Suprapubic skin (tissue), 4 donors: Measurements from ENCODE around the gene SYTL1. TPM values are rescaled to one million over a fixed set of nuclear protein-coding genes. Genes with fewer than 3 reads are reported as not detected.

Experiments
- DNase-seq, 2 donors: peaks; one replicate each; pipeline ENCODE4 v3.0.0-alpha.2; 2019; ENCODE audit warnings: low spot score in 2 of 2
- H3K27ac ChIP-seq: fragments of 200-600 bp; sonication (generic); one replicate; pipeline ENCODE4 v1.5.1; 2019
- H3K27me3 ChIP-seq: fragments of 200-600 bp; sonication (generic); one replicate; pipeline ENCODE4 v1.5.1; 2019
- H3K36me3 ChIP-seq: fragments of 200-600 bp; sonication (generic); one replicate; pipeline ENCODE4 v1.5.1; 2019
- H3K4me1 ChIP-seq: fragments of 200-600 bp; sonication (generic); one replicate; pipeline ENCODE4 v1.5.1; 2019
- H3K4me3 ChIP-seq: fragments of 200-600 bp; sonication (generic); one replicate; pipeline ENCODE4 v1.5.1; 2019; ENCODE audit warnings: mild to moderate bottlenecking
- H3K9me3 ChIP-seq: fragments of 200-600 bp; sonication (generic); one replicate; pipeline ENCODE4 v1.5.1; 2019
- CTCF ChIP-seq, 2 donors: fragments of 200-600 bp in 1 of 2; fragments of 450-650 bp in 1 of 2; sonication (generic) in 1 of 2; IDR thresholded peaks; one replicate each; pipeline ENCODE4 v1.5.1; 2016 to 2019; ENCODE audit warnings: antibody characterized with exemption in 2 of 2, mild to moderate bottlenecking in 1 of 2, moderate library complexity in 1 of 2
- EP300 ChIP-seq: sonication (generic); formaldehyde crosslinking; IDR thresholded peaks from one replicate; pipeline ENCODE4 v1.6.1; 2017; ENCODE audit warnings: antibody characterized with exemption
- POLR2A ChIP-seq, 2 donors: fragments of 450-650 bp; IDR thresholded peaks; one replicate each; pipeline ENCODE4 v1.6.1; 2017; ENCODE audit warnings: antibody characterized with exemption in 2 of 2, mild to moderate bottlenecking in 2 of 2, moderate library complexity in 2 of 2
- POLR2AphosphoS5 ChIP-seq, 3 donors: sonication (generic); formaldehyde crosslinking; IDR thresholded peaks; one replicate each; pipeline ENCODE4 v1.6.1; 2017; ENCODE audit warnings: antibody characterized with exemption in 3 of 3
- WGBS: methylation state at CpG from one replicate; pipeline ENCODE4 v1.1.5; 2018; 5-methylcytosine and 5-hydroxymethylcytosine counted together
- total RNA-seq, 4 donors: library from RNA; depleted of rRNA; stranded (reverse); fragments of >200 nt; gene quantifications; one replicate each; pipeline ENCODE4 v1.1.0, GENCODE V29; 2016

Gene SYTL1
- total RNA-seq, 4 donors from 2014 or later: 142 to 176 (median 168) TPM

DNA sequence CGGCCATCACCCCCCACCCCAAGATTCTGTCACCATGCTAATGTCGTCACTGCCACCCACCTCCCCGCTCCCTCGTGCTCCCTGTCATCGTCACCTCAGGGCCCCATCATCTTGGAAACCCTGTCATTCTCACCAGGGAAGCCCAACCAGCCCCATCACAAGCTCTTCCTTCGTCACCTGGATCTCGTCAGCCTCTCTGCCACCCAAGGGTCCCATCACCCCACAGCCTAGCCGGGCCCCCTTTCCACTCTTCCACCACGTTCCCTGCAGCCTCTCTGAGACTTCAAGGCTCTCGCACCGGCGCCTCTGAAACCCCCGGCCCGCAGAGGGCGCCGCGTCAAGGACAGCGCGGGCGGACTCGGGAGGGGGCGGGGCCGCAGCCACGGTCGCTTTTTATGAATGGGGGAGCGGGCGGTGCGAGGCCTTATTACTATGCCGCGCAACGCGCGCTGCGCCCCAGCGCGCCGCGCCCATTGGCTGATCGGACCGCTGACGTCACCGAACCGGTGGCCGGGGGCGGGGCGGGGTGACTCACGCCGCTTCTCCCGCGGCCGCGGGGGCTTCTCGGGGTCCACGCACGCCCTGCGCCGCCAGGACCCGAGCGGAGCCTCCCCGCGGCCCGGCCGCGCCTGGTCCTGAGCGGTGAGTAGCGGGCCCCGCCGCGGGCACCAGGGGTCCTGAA is 50.4 kb downstream of the SYTL1 start, which contains the start of gene GPR3:
TSS of gene GPR3 (plus strand) at position 527 of the 682 bp plus-strand sequence. CDS start 1,177 bp downstream, outside the sequence.
- peak; percentile 94 to 96 for DNase-seq
- Histone ChIP-seq H3K9me3 (no peaks in the 10 kb centered on the region), H3K27ac (no peak within 1 kb of the TSS), H3K4me3 (peak within 1 kb of the TSS; percentile 48), H3K36me3 (no peaks in the 10 kb centered on the region), H3K4me1 (peaks cover 35% of the 10 kb centered on the region), H3K27me3 (no peaks in the 10 kb centered on the region)
- no peak for TF ChIP-seq POLR2A (IDR thresholded peaks at IDR 0.05)
- no peak for TF ChIP-seq EP300
- peak in 1 of 3 donors; percentile 55 for TF ChIP-seq POLR2AphosphoS5 (IDR thresholded peaks at IDR 0.05)
- peak; percentile 31 to 66 for TF ChIP-seq CTCF (IDR thresholded peaks at IDR 0.05)
- WGBS: 6% methylated on average over 32 of the region's 69 CpGs

DNA sequence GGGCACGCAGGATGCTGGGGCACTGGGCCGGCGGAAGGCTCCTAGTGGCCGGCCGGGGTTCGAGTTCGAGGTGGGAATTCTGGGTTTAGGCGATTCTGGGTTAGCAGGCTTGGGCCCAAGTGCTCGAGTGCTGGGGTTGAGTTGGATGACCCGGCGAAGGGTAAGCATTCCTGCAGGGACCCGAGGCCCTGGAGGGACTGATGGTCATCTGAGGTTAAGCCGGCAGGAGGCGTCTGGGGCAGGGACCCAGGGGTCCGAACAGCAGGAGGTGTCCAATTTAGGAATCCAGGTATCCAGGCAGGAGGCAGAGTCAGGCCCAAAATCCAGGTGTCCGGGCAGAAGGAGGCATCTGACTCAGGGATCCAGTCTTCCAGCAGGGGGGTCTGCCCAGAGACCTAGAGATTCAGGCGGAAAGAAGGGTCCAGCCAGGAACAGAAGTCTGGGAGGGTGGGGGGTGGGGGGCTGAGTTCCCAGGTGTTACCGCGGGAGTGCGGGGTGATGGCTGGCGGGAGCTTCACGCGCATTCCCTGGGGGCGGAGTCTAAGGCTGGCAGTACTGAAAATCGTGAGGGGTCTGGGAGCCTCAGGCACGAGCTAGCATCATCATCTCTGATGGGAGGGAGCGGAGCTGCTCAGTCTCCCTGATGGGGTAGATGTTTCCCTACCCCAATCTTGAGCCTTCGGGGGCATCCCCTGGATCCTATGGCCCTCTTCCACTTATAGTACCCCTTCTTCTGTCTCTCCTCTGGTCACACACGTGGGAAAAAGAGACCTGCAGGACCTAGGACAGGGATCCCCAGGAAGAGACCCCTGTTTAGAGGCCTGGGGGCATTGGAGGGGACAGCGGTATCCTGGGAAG is 51.2 kb downstream of the SYTL1 start:
- TF ChIP-seq CTCF (IDR thresholded peaks at IDR 0.05) (no peak), EP300 (no peak), POLR2A (IDR thresholded peaks at IDR 0.05) (no peak), POLR2AphosphoS5 (IDR thresholded peaks at IDR 0.05) (no peak)
- Histone ChIP-seq H3K36me3 (no peaks in the 10 kb centered on the region), H3K27ac (no peak overlapping the region), H3K4me1 (peaks cover 39% of the 10 kb centered on the region), H3K4me3 (peak overlapping the region; percentile 48), H3K9me3 (no peaks in the 10 kb centered on the region), H3K27me3 (no peaks in the 10 kb centered on the region)
- WGBS: 64% methylated on average over 18 of the region's 30 CpGs
- no peak for DNase-seq

- 96% methylated on average over 4 of the region's 18 CpGs for WGBS
- H3K27me3 ChIP-seq: no peaks in the 10 kb centered on the region
- peaks cover 41% of the 10 kb centered on the region for H3K4me1 ChIP-seq
- TF ChIP-seq POLR2A (IDR thresholded peaks at IDR 0.05): no peak
- TF ChIP-seq POLR2AphosphoS5 (IDR thresholded peaks at IDR 0.05): no peak
- no peak for TF ChIP-seq CTCF (IDR thresholded peaks at IDR 0.05)
- no peak for TF ChIP-seq EP300
- no peak overlapping the region for H3K4me3 ChIP-seq
- DNase-seq: no peak
- H3K9me3 ChIP-seq: no peaks in the 10 kb centered on the region
- no peak overlapping the region for H3K27ac ChIP-seq
- H3K36me3 ChIP-seq: no peaks in the 10 kb centered on the region
Observed at GRCh38 chr1:27393641-27394281, 51.9 kb downstream of the SYTL1 start.

DNA sequence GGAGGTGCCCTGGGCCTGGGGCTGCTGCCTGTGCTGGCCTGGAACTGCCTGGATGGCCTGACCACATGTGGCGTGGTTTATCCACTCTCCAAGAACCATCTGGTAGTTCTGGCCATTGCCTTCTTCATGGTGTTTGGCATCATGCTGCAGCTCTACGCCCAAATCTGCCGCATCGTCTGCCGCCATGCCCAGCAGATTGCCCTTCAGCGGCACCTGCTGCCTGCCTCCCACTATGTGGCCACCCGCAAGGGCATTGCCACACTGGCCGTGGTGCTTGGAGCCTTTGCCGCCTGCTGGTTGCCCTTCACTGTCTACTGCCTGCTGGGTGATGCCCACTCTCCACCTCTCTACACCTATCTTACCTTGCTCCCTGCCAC is 52.4 kb downstream of the SYTL1 start:
- H3K4me3 ChIP-seq: no peak overlapping the region
- WGBS: 94% methylated on average over 9 of the region's 9 CpGs
- TF ChIP-seq POLR2A (IDR thresholded peaks at IDR 0.05) (no peak), CTCF (IDR thresholded peaks at IDR 0.05) (no peak), POLR2AphosphoS5 (IDR thresholded peaks at IDR 0.05) (no peak), EP300 (no peak)
- H3K4me1 ChIP-seq: peaks cover 46% of the 10 kb centered on the region
- no peak overlapping the region for H3K27ac ChIP-seq
- no peak for DNase-seq
- no peaks in the 10 kb centered on the region for H3K27me3 ChIP-seq
- H3K9me3 ChIP-seq: no peaks in the 10 kb centered on the region
- no peaks in the 10 kb centered on the region for H3K36me3 ChIP-seq
